ENCODE measurements around the gene POP4.

Gene POP4

DNA sequence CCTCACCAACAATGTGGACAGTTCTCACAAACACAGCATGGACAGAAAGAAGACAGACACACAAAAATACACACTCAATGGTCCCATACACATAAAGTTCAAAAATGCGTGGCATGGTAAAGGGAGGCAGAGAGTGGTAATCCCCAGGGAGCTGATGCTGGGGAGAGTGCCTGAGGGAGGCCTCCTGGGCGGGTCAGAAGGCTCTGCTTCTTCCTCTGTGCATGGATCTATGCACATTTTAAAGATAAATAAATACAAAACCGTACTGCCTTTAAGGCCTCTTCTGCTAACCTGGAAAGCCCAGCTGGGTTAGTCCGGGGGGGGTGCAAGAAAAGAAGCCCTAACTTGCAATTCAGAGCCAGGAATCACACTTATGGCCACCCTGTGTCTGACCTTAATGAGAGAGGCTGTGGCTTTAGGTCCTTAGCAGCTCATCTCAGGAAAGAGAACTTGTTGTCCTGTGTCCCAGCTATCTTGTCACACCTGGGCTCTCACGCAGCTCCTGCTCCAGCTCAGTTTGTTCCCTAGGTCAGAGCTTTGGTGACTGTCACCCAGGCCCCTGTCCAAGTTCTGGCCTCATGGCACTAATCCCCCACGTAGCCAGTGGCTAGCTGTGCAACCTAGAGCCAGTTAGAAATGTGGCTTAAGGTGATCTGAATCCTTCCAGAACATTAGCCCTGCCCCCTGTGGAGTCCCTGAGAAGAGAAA is 28.5 kb downstream of the POP4 start:
- no peak for DNase-seq

DNA sequence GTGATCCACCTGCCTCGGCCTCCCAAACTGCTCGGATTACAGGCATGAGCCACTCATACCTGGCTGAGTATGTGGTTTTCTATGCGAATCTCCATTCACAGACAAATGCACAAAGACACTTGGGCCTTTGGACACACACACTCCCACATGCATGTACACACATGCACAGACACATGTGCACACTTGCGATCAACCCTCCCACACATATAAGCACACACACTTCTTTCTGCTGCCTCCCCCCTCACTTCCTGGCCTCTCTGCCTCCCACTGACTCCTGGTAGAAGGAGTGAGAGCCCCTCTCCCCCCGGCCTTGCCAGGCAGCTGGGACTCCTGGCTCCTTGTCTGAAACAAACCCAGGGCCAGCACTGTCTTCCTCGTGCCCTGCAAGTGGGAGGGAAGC is 29.9 kb downstream of the POP4 start:
- DNase-seq: no peak

GRCh38 chr19:29636553-29637360 is 30.7 kb downstream of the POP4 start:
- no peak for DNase-seq

DNA sequence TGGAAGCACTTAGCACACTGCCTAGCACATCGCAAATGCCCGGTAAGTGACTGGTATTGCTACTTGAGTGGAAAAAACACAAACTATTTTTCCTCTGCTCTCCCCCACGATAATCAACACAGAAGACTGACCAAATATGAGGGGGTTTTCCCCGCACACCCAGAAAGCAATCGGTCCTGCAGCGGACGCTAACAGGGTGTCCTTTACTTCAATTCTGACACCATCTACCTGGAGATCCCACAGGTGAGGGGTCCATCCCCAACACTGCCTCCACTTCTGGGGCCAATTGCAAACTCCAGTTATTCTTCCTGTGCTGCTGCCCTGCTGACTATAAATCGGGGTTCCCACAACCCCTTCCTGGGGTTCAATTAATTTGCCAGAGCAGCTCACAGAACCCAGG is 33.0 kb downstream of the POP4 start:
- no peak for DNase-seq

GRCh38 chr19:29640231-29640630 is 34.1 kb downstream of the POP4 start:
- DNase-seq: no peak

DNA sequence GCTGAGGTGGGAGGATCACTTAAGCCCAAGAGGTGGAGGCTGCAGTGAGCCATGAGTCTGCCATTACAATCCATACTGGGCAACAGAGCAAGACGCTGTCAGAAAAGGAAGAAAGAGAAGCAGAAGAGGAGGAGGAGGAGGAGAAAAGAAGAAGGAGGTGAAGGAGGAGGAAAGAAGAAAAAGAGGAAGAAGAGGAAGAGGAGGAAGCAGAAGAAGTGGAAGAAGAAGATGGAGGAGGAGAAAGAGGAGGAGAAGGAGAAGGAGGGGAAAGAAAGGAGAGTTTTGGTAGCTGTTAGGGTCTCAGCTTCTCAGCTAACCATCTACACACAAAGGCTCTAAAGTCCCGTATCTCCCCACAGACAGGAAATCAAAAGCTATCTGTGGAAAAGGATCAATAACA is 35.5 kb downstream of the POP4 start:
- no peak for DNase-seq

DNA sequence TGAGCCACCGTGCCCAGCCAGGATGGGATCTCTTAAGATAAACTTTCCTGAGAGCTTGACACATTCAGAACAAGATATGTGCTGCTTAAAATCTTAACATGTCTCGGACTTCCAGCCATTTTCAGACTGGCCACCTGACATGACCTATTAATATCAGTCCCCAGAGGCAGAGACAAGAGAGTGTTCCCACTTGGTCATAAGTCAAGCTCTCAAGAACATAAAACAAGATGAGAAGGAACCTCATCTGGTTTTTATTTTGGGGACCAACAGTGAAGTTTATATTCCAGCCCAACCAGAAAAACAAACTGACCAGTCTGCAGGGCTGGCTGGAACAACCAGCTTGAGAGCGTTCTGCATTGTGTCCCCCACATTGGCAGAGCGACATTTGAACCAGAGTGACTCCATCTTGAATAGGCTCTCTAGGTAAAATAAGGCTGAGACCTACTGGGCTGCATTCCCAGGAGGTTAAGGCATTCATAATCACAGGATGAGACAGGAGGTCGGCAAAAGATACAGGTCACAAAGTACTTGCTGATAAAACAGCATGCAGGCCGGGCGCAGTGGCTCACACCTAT is 37.4 kb downstream of the POP4 start:
- no peak for DNase-seq

DNA sequence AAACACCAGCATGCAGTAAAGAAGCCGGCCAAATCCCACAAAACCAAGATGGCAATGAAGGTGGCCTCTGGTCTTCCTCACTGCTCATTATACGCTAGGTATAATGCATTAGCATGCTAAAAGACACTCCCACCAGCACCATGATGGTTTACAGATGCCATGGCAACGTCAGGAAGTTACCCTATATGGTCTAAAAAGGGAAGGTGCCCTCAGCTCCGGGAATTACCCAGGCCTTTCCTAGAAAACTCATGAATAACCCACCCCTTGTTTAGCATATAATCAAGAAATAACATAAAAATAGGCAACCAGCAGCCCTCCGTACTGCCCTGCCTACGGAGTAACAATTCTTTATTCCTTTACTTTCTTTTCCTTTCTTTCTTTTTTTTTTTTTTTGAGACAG is 38.1 kb downstream of the POP4 start:
- DNase-seq: no peak

GRCh38 chr19:29645491-29645867 is 39.4 kb downstream of the POP4 start:
- no peak for DNase-seq

DNA sequence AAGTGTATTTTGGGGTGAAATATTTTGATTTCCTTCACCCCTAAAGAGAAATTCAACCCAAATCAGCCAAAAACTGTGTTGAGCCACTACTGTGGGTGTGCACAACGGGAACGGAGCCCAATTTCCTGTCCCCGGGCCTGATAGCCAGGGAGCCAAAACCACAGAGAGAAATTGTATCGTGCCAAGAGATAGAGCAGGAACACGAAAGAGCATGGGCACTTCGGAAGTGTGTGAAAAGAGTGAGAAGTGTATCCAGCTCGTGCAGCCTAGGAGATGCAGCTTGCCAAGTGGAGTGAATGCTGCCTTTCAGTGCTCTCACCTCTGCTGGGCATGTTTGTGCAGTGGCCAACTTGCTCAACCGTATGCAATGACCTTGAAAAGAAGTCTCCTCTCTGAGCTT is 39.8 kb downstream of the POP4 start:
- DNase-seq: no peak

GRCh38 chr19:29650772-29651387 is 44.8 kb downstream of the POP4 start:
- no peak for DNase-seq

- no peak for DNase-seq
Measured at GRCh38 chr19:29651622-29652394, 45.7 kb downstream of the POP4 start.

DNA sequence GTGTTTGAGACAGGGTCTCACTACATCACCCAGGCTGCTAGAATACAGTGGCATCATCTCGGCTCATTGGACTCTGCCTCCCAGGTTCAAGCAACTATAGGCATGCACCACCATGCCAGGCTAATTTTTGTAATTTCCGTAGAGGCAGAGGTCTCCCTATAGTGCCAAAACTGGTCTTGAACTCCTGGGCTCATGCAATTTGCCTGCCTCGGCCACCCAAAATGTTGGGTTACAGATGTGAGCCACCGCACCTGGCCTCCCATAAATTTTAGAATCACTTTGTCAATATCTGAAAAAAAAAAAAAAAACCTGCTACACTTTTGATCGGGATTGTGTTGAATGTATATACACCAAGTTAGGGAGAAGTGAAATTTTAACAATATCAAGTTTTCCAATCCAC is 47.3 kb downstream of the POP4 start:
- no peak for DNase-seq

GRCh38 chr19:29655648-29656335 is 49.7 kb downstream of the POP4 start:
- DNase-seq: no peak

DNA sequence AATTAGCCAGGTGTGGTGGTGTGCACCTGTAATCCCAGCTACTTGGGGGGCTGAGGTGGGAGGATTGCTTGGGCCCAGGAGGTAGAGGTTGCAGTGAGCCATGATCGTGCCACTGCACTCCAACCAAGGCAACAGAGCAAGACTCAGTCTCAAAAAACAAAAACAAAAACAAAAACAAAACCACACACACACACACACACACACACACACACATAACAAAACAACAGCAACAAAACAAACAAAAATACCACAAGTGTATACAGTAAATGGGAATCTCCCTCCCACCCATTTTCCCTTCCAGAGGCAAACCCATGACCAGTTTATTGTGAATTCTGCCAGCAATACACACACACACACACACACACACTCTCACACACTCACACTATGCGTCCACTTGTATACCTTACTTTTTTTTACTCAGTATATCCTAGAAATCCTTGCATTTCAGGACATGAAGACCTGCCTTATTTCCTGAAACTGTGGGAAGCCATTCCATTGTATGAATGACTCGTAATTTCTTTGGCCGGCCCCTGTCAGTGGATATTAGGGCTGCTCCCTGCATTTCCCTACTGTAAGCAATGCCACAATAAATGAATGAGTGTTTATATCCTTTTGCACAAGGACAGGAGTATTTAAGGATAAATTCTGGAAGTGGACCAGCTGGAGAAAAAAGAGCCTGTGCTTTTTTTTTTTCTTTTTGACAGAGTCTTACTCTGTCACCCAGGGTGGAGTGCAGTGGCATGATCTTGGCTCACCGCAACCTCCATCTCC is 52.3 kb downstream of the POP4 start:
- no peak for DNase-seq

DNA sequence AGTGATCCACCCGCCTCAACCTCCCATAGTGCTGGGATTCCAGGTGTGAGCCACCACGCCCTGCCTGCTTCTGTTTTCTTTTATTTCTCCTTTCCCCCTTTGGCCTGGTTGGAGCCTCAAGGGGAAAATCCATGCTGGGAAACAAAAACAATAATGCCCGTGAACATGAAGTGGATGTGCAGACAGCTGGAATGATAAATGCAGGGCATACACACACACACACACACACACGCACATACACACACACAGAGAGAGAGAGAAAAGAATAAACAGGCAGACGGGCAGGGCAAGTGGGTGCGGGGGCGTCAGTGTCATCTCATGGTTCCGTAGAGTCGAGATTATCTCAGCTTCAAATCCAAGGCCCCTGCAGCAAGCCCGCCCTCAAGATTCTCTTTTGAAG is 54.8 kb downstream of the POP4 start:
- no peak for DNase-seq

DNA sequence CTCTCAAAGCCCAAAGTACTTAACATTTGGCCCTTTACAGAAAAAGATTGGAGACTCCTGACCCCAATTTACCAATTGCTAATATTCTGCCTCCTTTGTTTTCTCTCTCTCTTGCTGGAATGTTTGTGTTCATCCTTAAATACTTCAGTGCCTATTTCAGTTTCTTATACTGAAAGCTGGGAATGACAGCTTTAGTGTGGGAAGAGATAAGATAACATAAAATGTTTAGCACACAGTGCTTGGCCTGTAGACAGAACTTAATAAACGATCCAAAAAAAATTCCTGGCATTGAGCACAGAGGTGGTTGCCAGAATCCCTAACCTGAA is 56.2 kb downstream of the POP4 start:
- DNase-seq: no peak

- DNase-seq: no peak
Measured at GRCh38 chr19:29662604-29663404, 56.7 kb downstream of the POP4 start.

- no peak for DNase-seq
Measured at GRCh38 chr19:29663861-29664752, 58.0 kb downstream of the POP4 start.

DNA sequence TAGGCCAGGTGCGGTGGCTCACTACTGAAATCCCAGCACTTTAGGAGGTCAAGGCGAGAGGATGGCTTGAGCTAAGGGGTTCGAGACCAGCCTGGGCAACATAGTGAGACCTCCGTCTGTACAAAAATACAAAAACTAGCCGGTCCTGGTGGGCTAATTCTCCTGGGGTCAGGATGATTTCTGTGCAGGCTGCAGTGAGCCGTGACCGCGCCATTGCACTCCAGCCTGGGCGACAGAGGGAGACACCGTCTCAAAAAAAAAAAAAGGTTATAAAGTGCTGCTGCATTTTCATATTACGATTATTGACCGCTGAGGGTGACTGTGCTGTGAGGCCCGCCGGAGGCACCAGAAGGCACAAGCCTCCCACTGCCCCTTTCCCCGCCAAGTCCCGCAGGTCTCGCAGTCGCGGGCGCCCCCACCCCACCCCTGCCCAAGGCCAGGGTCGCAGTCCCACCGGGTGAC is 58.7 kb downstream of the POP4 start:
- DNase-seq: no peak

Data from NCI-H187 treated with DMSO at 0.1 percent for 48 hours (cell line).